HCT116 (cell line): ENCODE measurements around the gene MSLN. TPM values are rescaled to one million over a fixed set of nuclear protein-coding genes. Genes with fewer than 3 reads are reported as not detected.

Experiments
- ATAC-seq: fragments of 200-7000 bp; cut with Tn5 transposase; 2 replicates; pipeline ENCODE4 v1.9.1; 2020; ENCODE audit warnings: mild to moderate bottlenecking, moderate library complexity
- BruUV-seq: library from RNA; stranded (reverse); fragments of 400-500 nt; replicated peaks from 2 replicates; lab custom pipeline; 2021; lab: Mats Ljungman, UMichigan
- CTCF ChIA-PET: fragments of 300-600 bp; sonication (Branson Sonifier 250); formaldehyde crosslinking; loops from one replicate; lab custom pipeline; 2021; ENCODE audit warnings: antibody characterized with exemption; lab: Charles Lee
- POLR2A ChIA-PET: fragments of 300-600, 350-600 bp; sonication (Branson Sonifier 250); formaldehyde crosslinking; loops from one replicate; lab custom pipeline; 2021; ENCODE audit warnings: antibody characterized with exemption; lab: Charles Lee
- RAD21 ChIA-PET, 2 experiments: fragments of 300-600 bp; sonication (Branson Sonifier 250); formaldehyde crosslinking; loops; one replicate each; lab custom pipeline; 2023; ENCODE audit warnings: low total read pairs in 2 of 2; ENCODE audit not compliant: uncharacterized antibody in 2 of 2, unreplicated experiment in 2 of 2, low non-redundant PET in 1 of 2; lab: Charles Lee
- DNase-seq: peaks from one replicate; pipeline ENCODE4 v3.0.0-alpha.2; 2010; ENCODE audit warnings: low read depth, low spot score
- H2AFZ ChIP-seq: fragments of 200-600 bp; shearing (Covaris generic), sonication (generic); 2 replicates; pipeline ENCODE4 v1.6.1; 2017; ENCODE audit warnings: low read depth, mixed run types, mixed read lengths, antibody characterized with exemption, low read length; ENCODE audit not compliant: poor library complexity, severe bottlenecking
- H3K27ac ChIP-seq: 2 replicates; pipeline ENCODE4 v1.5.1; 2012; ENCODE audit warnings: low read depth, low read length
- H3K27me3 ChIP-seq: fragments of 200-600 bp; sonication (generic); 2 replicates; pipeline ENCODE4 v1.6.1; 2016; ENCODE audit warnings: mixed run types, low read length, mixed read lengths; ENCODE audit not compliant: insufficient read depth
- H3K36me3 ChIP-seq, 2 experiments: fragments of 200-500 bp in 1 of 2; fragments of 200-600 bp in 1 of 2; sonication (Bioruptor generic) in 1 of 2; sonication (generic) in 1 of 2; 2 replicates each; pipeline versions ENCODE4 v1.5.1 to v1.6.1; 2014 to 2016; ENCODE audit warnings: low read length in 2 of 2, inconsistent platforms in 1 of 2, mixed read lengths in 1 of 2, mixed run types in 1 of 2; ENCODE audit not compliant: insufficient read depth in 2 of 2, control insufficient read depth in 1 of 2
- H3K4me1 ChIP-seq, 2 experiments: fragments of 200-600 bp in 1 of 2; sonication (generic) in 1 of 2; 2 replicates each; pipeline versions ENCODE4 v1.5.1 to v1.6.1; 2012 to 2017; ENCODE audit warnings: low read length in 2 of 2, inconsistent platforms in 1 of 2, mild to moderate bottlenecking in 1 of 2, mixed read lengths in 1 of 2, mixed run types in 1 of 2, moderate library complexity in 1 of 2; ENCODE audit not compliant: insufficient read depth in 2 of 2, control insufficient read depth in 1 of 2
- H3K4me2 ChIP-seq: fragments of 200-600 bp; sonication (generic); 2 replicates; pipeline ENCODE4 v1.6.1; 2017; ENCODE audit warnings: mixed run types, low read length, mixed read lengths
- H3K4me3 ChIP-seq, 2 experiments: fragments of 200-600 bp in 1 of 2; sonication (generic) in 1 of 2; replicated peaks in 1 of 2; 2 replicates each; pipeline ENCODE4 v1.5.1; 2011 to 2016; ENCODE audit warnings: low read length in 2 of 2, control low read depth in 1 of 2, low read depth in 1 of 2, mild to moderate bottlenecking in 1 of 2, mixed read lengths in 1 of 2, mixed run types in 1 of 2
- H3K79me2 ChIP-seq: fragments of 200-600 bp; sonication (generic); 2 replicates; pipeline ENCODE4 v1.6.1; 2017; ENCODE audit warnings: mild to moderate bottlenecking, mixed run types, low read length, moderate library complexity, mixed read lengths; ENCODE audit not compliant: insufficient read depth
- H3K9ac ChIP-seq: fragments of 200-600 bp; sonication (generic); 2 replicates; pipeline ENCODE4 v1.6.1; 2016; ENCODE audit warnings: low read length, mixed read lengths
- H3K9me2 ChIP-seq: fragments of 200-600 bp; sonication (generic), shearing (Covaris generic); 2 replicates; pipeline ENCODE4 v1.6.1; 2017; ENCODE audit warnings: mixed run types, mild to moderate bottlenecking, moderate library complexity; ENCODE audit not compliant: insufficient read depth
- H3K9me3 ChIP-seq, 2 experiments: fragments of 200-500 bp in 1 of 2; fragments of 200-600 bp in 1 of 2; sonication (Bioruptor generic) in 1 of 2; sonication (generic) in 1 of 2; 2 replicates each; pipeline ENCODE4 v1.6.1; 2014 to 2017; ENCODE audit warnings: low read length in 2 of 2, mixed read lengths in 2 of 2, inconsistent platforms in 1 of 2, low read depth in 1 of 2, mild to moderate bottlenecking in 1 of 2, mixed run types in 1 of 2, moderate library complexity in 1 of 2; ENCODE audit not compliant: control insufficient read depth in 1 of 2, insufficient read depth in 1 of 2
- H4K20me1 ChIP-seq: fragments of 200-600 bp; sonication (generic), shearing (Covaris generic); 2 replicates; pipeline ENCODE4 v1.6.1; 2017; ENCODE audit warnings: mixed run types, mild to moderate bottlenecking, moderate library complexity; ENCODE audit not compliant: insufficient read depth
- ATF3 ChIP-seq: IDR thresholded peaks from 2 replicates; pipeline ENCODE4 v1.6.1; 2012
- CBX3 ChIP-seq: IDR thresholded peaks from 2 replicates; pipeline ENCODE4 v1.6.1; 2012; ENCODE audit warnings: low read depth
- CEBPB ChIP-seq: IDR thresholded peaks from 2 replicates; pipeline ENCODE4 v1.6.1; 2012; ENCODE audit warnings: low read depth
- CTCF ChIP-seq, 3 experiments: fragments of 200-600 bp in 1 of 3; sonication (generic) in 1 of 3; IDR thresholded peaks in 2 of 3; conservative IDR thresholded peaks in 1 of 3; 2 replicates each; pipeline ENCODE4 v1.5.1; 2012 to 2017; ENCODE audit warnings: low read depth in 2 of 3, low read length in 2 of 3, antibody characterized with exemption in 1 of 3, borderline replicate concordance in 1 of 3, control low read depth in 1 of 3, mild to moderate bottlenecking in 1 of 3, mixed read lengths in 1 of 3, mixed run types in 1 of 3, moderate library complexity in 1 of 3; ENCODE audit not compliant: insufficient read depth in 1 of 3
- EGR1 ChIP-seq: IDR thresholded peaks from 2 replicates; pipeline ENCODE4 v1.6.1; 2012; ENCODE audit warnings: low read depth
- ELF1 ChIP-seq: IDR thresholded peaks from 2 replicates; pipeline ENCODE4 v1.6.1; 2012; ENCODE audit warnings: low read depth, borderline replicate concordance
- EZH2 ChIP-seq: fragments of 200-600 bp; sonication (generic); IDR thresholded peaks from 2 replicates; pipeline ENCODE4 v1.6.1; 2017; ENCODE audit warnings: antibody characterized with exemption, mixed run types
- EZH2phosphoT487 ChIP-seq: fragments of 200-600 bp; IDR thresholded peaks from 2 replicates; pipeline ENCODE4 v1.6.1; 2018; ENCODE audit warnings: antibody characterized with exemption, borderline replicate concordance
- FOSL1 ChIP-seq: IDR thresholded peaks from 2 replicates; pipeline ENCODE4 v1.6.1; 2012; ENCODE audit warnings: low read depth
- JUND ChIP-seq: IDR thresholded peaks from 2 replicates; pipeline ENCODE4 v1.6.1; 2012
- MAX ChIP-seq: IDR thresholded peaks from 2 replicates; pipeline ENCODE4 v1.6.1; 2012
- POLR2A ChIP-seq: IDR thresholded peaks from 2 replicates; pipeline ENCODE4 v1.7.0; 2011; ENCODE audit warnings: borderline replicate concordance; ENCODE audit not compliant: insufficient read depth, insufficient read length; ENCODE audit errors: extremely low read depth
- REST ChIP-seq: IDR thresholded peaks from 2 replicates; pipeline ENCODE4 v1.6.1; 2012; ENCODE audit warnings: low read depth
- SIN3A ChIP-seq: IDR thresholded peaks from 2 replicates; pipeline ENCODE4 v1.6.1; 2012; ENCODE audit warnings: low read depth
- SP1 ChIP-seq: IDR thresholded peaks from 2 replicates; pipeline ENCODE4 v1.6.1; 2012; ENCODE audit warnings: low read depth
- SRF ChIP-seq: IDR thresholded peaks from 2 replicates; pipeline ENCODE4 v1.6.1; 2012; ENCODE audit warnings: low read depth
- TCF7L2 ChIP-seq: IDR thresholded peaks from 2 replicates; pipeline ENCODE4 v1.7.0; 2011; ENCODE audit warnings: borderline replicate concordance, inconsistent platforms; ENCODE audit not compliant: insufficient read depth, insufficient read length; ENCODE audit errors: extremely low read depth
- YY1 ChIP-seq: IDR thresholded peaks from 2 replicates; pipeline ENCODE4 v1.6.1; 2011; ENCODE audit warnings: low read length, low read depth, moderate library complexity, mild to moderate bottlenecking; ENCODE audit not compliant: insufficient replicate concordance; ENCODE audit errors: extremely low read depth
- ZFX ChIP-seq: fragments of 450-650 bp; IDR thresholded peaks from 2 replicates; pipeline ENCODE4 v1.6.1; 2017
- ZNF274 ChIP-seq: fragments of 200-500 bp; sonication (Bioruptor generic); IDR thresholded peaks from 2 replicates; pipeline ENCODE4 v1.6.1; 2014; ENCODE audit warnings: mild to moderate bottlenecking, low read depth, low read length, inconsistent platforms
- intact Hi-C: fragments of 100-400 bp; cut with micrococcal nuclease; formaldehyde crosslinking; loops from 2 replicates; pipeline ENCODE4 v1.10.0; 2022
- total RNA-seq: library from RNA; stranded (reverse); gene quantifications from one replicate; pipeline ENCODE4 v1.2.1, GENCODE V29; 2021; ENCODE audit not compliant: unreplicated experiment

Gene MSLN
- total RNA-seq, 1 experiment from 2014 or later = 40.9 TPM

GRCh38 chr16:766008-766819, 5.7 kb downstream of the MSLN start:
- Histone ChIP-seq H3K9ac (no peak overlapping the region), H4K20me1 (no peaks in the 10 kb centered on the region), H3K79me2 (peaks cover 23% of the 10 kb centered on the region), H3K4me1 (peaks cover 15 to 23% of the 10 kb centered on the region in 2 experiments), H3K27me3 (no peaks in the 10 kb centered on the region), H3K9me3 (no peaks in the 10 kb centered on the region), H3K27ac (no peak overlapping the region; the same call in 1 of the 2 replicates), H3K4me2 (no peak overlapping the region), H3K4me3 (no peak overlapping the region), H3K9me2 (no peaks in the 10 kb centered on the region), H2AFZ (no peak overlapping the region), H3K36me3 (peaks cover 7 to 11% of the 10 kb centered on the region in 2 experiments; a peak in 3 of 4 replicates)
- TF ChIP-seq JUND (no peak), CBX3 (no peak), EZH2phosphoT487 (no peak), SP1 (no peak), ZNF274 (no peak), ELF1 (no peak), REST (no peak), POLR2A (no peak), SIN3A (no peak), CEBPB (no peak), YY1 (no peak), MAX (no peak), ATF3 (no peak), EGR1 (no peak), SRF (no peak), EZH2 (no peak), TCF7L2 (no peak), FOSL1 (no peak), ZFX (no peak), CTCF (IDR thresholded peaks at IDR 0.05 in 2 of 3, conservative IDR thresholded peaks at IDR 0.05 in 1 of 3; ENCODE audit: borderline replicate concordance in 1 of 3, insufficient read depth in 1 of 3, low read depth in 2 of 3, low read length in 2 of 3) (no peak)
- ATAC-seq (no peak), DNase-seq (no peak)
- ChIA-PET POLR2A (no interaction called here), CTCF (no interaction called here), RAD21 (no interaction called here)
- intact Hi-C loops = no loop called here
- BruUV-seq = no TSS peak
